Middle frontal gyrus (tissue), 1 donor: Measurements from ENCODE around the gene CHKA.

Experiments used
- DNase-seq: peaks from one replicate; pipeline ENCODE4 v3.0.0-alpha.2; 2015; ENCODE audit warnings: low spot score; ENCODE audit errors: extremely low spot score

CHKA gene

GRCh38 chr11:68121067-68121899 lies at the start of gene CHKA:
TSS of gene CHKA (minus strand) at chr11:68121388. CDS start at chr11:68121177, 211 bp downstream.
- peak; percentile 91 for DNase-seq

GRCh38 chr11:68169442-68169841 lies 48.3 kb upstream of the CHKA start:
- DNase-seq = no peak

GRCh38 chr11:68168694-68169093 lies 47.5 kb upstream of the CHKA start:
- DNase-seq = no peak

GRCh38 chr11:68167474-68167873 lies 46.3 kb upstream of the CHKA start:
- DNase-seq = no peak

GRCh38 chr11:68166969-68167368 lies 45.8 kb upstream of the CHKA start:
- no peak for DNase-seq

GRCh38 chr11:68165601-68166000 lies 44.4 kb upstream of the CHKA start:
- DNase-seq = no peak

GRCh38 chr11:68164437-68164836 lies 43.2 kb upstream of the CHKA start:
- DNase-seq = no peak

GRCh38 chr11:68163691-68164090 lies 42.5 kb upstream of the CHKA start:
- DNase-seq = no peak

- DNase-seq = no peak
Measured at GRCh38 chr11:68160100-68160695, 39.0 kb upstream of the CHKA start.

- DNase-seq = no peak
Measured at GRCh38 chr11:68159665-68160064, 38.5 kb upstream of the CHKA start.

- DNase-seq = no peak
Measured at GRCh38 chr11:68159161-68159560, 38.0 kb upstream of the CHKA start.

- DNase-seq = no peak
Measured at GRCh38 chr11:68158580-68158979, 37.4 kb upstream of the CHKA start.

GRCh38 chr11:68153742-68154141 lies 32.6 kb upstream of the CHKA start:
- DNase-seq = no peak

- DNase-seq = no peak
Measured at GRCh38 chr11:68150037-68150436, 28.8 kb upstream of the CHKA start.

GRCh38 chr11:68149417-68149816 lies 28.2 kb upstream of the CHKA start:
- no peak for DNase-seq

- DNase-seq = no peak
Measured at GRCh38 chr11:68148879-68149278, 27.7 kb upstream of the CHKA start.

GRCh38 chr11:68148071-68148805 lies 27.1 kb upstream of the CHKA start:
- DNase-seq = no peak

- no peak for DNase-seq
Measured at GRCh38 chr11:68146704-68147474, 25.7 kb upstream of the CHKA start.

GRCh38 chr11:68146010-68146540 lies 24.9 kb upstream of the CHKA start:
- no peak for DNase-seq

- DNase-seq = no peak
Measured at GRCh38 chr11:68145120-68145866, 24.1 kb upstream of the CHKA start.

- DNase-seq = no peak
Measured at GRCh38 chr11:68143310-68143689, 22.1 kb upstream of the CHKA start.
